HG03521 (cell line): ENCODE measurements around the gene EYA3.
A peak's percentile ranks its signal among the peaks of the same experiment; 100 is the strongest.

Experiments used
- ATAC-seq: cut with Tn5 transposase; IDR thresholded peaks from one replicate; pipeline ENCODE4 v1.9.1; 2021; ENCODE audit warnings: mild to moderate bottlenecking, moderate library complexity; ENCODE audit not compliant: unreplicated experiment

EYA3 gene

DNA sequence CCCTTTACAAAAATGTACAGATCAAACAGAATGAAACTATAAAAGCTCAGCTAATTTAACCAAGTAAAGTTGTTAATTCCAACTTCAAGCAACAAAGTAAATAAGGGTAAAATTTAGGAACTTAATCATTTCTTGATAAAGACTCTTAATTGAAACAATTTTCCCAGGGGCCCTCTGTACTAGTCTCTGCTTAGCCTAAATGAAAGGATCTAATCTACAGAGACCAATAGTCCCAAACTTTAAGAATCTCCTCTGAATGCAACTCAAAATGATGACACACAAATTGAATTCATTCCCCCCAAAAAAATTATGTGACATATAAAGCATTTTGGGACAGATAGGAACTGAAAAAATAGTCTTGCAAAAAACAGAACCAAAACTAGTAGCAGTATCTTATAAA lies 16.6 kb downstream of the EYA3 start:
- ATAC-seq = no peak

DNA sequence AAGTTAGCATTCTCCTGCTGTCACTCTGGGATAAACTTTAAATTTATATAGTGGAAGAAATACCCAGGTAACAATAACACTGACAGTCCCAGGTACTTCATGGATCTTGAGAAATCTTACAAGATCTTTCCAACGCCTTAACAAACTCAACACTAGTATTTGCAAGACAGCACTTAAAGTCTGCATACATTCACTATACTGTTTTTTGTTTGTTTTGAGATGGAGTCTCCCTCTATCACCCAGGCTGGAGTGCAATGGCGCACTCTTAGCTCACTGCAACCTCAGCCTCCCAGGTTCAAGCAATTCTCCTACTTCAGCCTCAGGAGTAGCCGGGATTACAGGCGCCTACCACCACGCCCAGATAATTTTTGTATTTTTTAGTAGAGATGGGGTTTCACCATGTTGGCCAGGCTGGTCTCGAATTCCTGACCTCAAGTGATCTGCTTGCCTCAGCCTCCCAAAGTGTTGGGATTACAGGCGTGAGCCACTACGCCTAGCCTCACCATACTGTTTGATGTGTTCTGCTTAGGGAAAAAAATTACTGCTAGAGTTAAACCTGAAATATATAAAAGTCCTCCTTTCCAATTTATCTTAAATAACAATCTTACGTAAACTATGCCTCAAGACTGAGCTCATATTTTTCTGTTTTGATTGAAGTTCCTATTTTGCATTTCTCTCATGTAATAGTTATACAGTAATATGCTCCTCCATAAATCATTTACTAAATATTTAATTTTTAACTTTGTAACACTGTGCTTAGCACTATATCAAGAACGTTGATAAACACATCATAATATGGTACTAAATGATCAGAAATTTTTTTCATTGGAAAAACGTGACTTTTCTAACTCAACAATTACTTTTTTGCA lies 17.5 kb downstream of the EYA3 start:
- no peak for ATAC-seq

DNA sequence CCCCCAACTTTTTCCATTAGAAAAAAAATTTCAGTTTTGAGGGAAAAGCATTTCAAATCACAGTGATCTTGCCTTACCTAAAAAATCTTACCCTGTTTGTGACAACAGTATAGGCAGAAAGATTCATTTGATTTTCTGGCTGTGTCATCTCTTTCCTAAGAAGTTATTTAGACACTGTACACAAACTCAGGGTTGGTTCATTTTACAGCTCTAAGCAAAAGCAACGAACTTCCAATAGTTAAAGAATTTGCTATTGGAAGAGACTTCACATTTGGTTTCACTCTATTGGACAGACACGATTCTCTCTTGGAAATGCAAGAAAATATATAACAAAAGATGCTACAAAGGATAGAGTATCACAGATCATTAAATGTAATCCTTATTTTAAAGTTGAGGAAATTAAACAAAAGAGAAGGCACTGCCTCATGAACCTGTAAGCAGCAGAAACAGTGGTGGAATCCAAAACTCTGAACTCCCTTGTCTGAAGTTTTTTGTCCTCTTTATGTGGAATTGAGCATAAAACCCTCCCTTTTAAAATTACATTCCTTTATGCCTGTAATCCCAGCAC lies 20.8 kb downstream of the EYA3 start:
- no peak for ATAC-seq

DNA sequence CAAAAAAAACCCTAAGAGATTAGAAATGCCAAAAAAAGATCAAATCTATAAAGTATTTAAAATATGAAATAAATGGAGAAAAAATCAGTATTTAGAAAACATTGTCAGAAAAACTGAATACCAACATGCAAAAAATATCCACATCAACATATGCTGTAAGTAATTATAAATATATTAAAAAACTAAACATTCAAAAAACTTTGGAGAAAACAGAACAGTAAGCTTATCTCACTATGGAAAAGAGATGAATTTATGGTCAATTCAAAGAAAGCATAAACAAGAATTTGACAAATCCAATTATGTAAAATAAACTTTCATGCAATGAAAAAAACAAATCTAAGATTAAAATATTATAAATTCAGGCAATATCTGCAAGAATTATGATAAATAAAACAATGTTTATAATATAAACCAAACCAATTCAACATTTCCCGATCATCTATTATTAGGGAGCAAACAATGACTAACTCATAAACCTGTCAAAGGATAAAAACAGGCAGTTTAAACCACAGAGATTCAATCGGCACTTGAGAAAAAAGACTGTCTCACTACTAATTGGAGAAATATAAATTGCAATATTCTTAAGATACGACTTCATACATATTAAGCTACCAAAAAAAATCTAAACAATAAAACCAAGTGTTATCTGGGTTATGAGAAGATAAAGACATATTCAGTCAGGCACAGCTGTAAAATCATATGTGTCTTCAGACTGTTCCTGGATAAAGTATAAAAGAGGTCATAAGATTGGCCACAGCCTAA lies 21.8 kb downstream of the EYA3 start:
- no peak for ATAC-seq

DNA sequence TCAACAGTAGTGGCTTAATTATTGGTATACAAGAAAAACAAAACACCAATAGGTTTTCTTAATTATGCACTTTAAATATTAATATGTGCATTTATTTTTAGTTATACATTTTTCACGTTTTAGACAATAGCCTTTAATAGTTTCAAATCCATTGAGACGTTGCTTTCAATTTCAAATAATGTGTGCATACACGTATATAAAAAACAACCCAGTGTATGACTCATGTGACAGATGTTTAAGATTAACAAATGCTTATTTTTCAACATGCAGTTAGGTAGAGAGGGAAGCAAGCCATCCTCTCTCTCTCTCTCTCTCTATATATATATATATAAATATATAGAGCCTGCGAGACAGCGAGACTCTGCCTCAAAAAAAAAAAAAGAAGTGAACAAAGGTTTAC lies 24.3 kb downstream of the EYA3 start:
- ATAC-seq = no peak

DNA sequence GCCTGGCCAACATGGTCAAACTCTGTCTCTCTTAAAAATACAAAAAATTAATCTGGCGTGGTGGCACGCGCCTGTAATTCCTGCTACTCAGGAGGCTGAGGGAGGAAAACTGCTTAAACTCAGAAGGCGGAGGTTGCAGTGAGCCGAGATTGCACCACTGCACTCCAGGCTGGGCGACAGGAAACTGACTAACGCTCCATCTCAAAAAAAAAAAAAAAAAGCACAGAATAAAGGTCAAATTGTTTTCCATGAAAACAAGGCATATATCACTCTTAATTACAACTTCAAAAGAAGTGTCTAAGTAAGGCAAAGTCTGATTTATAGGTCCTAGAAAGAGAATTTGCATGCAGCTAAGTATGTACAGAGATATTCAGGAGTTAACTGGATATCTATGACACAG lies 25.6 kb downstream of the EYA3 start:
- ATAC-seq = no peak

DNA sequence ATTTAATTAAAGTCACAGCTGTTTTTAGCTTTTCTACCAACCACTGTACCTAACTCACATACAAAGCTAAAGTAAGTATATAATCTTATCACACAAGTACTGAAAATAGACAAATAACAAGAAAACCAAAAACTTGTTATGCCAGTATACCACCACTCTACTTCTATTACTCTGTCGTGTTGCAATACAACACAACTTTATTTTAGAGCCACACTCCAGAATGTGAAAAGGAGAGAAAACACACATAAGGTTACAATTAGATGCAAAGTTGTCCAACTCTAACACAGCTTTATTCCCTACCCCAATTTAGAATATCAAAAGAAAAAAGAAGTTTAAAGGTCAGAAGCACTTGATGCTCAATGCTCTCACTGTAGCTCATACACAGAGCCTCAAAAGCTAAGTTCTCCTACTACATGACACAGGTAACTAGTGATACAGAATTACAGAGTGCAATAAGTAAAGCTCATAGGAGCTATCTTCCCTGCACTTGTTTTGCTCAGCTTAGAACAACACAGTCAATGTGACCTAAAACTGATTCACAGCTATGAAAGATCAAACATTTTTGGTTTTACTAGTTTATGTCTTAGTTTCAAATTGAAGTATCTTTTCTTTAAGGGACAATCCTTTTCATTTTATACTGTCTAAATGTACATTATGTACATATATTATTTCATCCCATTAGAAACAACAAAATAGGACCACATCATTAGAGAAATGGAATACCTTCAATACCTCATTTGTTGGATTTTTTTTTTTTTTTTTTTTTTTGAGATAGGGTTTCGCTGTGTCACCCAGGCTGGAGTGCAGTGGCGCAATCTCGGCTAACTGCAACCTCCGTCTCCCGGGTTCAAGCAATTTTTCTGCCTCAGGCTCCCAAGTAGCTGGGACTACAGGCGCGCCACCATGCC lies 29.2 kb downstream of the EYA3 start:
- no peak for ATAC-seq

DNA sequence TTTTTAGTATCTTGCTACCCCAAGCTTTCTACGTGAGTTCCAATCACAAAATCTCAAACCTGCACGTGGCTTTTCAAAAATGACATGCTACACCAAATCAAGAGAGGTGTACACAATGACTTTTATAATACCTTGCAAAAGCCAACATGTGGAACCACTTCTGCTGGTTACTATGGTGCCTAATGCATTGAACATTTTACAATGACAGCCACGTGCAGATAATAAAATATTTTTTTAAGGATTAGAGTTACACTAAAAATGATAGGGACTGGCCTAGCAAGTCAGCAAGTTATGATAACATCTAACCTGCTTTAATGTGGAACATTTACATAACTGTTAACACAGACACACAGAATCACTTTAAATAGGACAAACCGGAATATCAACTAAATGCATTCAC lies 30.2 kb downstream of the EYA3 start:
- no peak for ATAC-seq

DNA sequence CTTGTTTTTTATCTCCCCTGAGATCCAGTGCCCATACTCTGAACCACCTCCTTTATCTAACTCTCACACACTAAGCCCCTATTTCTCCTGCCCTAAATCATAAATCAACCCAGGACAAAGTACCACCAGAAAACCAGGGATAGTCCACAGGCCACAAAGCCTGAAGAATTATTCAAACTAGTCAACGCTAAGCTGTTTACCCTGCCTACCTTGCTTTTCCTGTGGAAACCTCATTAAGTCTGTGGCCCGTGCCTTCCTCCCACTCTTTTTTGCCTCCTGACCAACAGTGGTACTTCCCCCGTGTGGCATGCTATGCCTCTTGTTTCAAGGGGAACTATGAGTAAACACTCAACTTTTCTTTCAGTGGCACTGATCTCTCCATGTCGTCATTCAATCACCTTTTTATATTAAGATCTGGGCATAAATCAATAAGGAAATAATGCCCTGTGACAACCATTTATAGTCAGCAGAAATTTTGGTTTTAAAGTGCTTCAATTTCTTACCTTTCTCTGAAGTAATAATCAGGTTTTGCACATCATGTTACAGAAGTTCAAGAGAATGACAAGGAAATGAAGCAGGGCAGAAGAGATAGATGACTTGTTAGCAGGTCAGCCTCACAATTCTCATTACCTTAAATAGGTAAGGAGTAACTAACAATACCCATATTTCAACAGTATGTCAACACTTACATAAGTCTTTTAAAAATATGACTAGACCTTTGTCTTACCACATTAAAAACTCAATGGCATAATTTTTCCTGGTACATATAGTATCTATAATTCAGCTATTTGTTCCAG lies 32.1 kb downstream of the EYA3 start:
- peak; percentile 61 for ATAC-seq

DNA sequence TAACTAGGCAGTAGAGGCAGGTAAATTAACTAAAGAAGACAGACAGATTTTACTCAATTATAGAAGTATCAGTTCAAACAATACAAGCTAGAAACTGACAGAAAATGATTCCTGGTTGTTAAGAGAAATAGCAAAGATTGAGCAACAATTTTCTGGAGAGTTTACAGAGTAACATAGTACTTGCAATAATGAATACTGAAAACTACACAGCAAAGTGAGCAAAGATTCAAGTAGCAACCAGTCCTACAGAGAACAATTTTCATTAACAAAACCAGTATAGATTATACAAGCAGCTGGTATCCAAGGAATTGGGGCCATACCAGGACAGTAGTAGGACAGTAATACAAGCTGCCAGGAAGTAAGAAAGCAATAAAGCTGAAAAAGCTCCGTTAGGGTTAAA lies 37.6 kb downstream of the EYA3 start:
- no peak for ATAC-seq

DNA sequence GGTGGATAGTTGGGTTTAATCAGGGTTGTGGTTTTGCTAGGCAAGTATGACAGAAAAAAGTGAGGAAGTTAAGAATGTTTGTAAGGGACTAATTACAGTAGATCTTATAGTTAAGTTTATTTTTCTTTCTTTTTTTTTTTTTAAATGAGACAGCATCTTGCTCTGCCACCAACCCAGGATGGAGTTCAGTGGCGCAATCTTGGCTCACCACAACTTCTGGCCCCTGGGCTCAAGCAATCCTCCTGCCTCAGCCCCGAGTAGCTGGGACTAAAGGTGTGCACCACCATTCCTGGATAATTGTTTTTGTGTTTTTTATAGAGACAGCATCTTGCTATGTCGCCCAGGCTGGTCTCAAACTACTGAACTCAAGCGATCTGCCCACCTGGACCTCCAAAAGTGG lies 41.7 kb downstream of the EYA3 start:
- ATAC-seq = no peak

DNA sequence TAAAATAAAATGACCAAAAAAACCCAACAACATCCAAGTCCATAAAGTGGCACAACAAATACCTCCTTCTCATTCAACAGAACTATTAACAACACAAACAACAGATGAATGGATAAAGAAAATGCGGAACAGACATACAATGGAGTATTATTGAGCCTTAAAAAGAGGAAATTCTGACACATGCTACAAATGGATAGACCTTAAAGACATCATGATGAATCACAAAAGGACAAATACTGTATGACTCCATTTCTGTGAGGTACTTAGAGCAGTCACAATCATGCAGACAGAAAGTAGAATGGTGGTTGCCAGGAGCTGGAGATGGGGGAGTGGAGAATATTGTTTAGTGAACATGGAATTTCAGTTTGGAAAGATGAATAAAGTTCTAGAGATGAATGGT lies 42.6 kb downstream of the EYA3 start:
- ATAC-seq = no peak

DNA sequence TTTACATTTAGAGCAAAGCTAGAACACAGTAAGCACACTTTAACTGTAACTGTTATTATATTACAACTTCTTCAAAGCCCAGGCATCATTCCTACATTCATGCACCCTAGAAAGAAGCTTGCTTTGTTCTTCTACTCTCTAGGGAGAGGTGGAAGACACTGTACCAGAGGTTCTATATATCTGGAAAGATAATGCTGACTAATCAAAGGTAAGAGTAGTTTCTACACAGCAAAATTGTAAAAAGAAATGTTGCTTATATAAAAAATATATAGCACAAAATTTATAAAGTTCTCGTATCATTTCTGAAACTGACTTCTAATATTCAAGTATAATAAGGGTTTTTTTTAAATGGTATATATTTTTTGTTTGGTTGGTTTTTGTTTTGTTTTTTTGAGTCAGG lies 44.0 kb downstream of the EYA3 start:
- ATAC-seq = no peak

DNA sequence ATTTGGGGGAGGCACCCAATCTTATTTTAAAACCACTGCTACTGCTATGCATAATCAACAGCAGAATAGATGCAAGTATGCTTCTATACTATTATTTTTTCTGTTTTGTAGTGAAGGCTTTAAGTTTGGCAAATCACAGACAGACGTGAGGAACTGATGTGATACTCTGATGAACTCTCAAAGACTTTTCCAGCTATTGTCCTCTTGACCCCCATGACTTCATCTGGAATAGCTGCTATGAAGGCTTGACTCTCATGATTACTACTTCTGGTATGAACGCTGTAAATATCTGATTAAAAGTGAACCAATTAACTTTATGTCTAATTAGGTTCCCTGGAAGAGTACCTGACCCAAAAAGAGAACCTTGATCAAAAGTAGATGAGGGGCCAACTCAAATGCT lies 49.1 kb downstream of the EYA3 start:
- no peak for ATAC-seq

DNA sequence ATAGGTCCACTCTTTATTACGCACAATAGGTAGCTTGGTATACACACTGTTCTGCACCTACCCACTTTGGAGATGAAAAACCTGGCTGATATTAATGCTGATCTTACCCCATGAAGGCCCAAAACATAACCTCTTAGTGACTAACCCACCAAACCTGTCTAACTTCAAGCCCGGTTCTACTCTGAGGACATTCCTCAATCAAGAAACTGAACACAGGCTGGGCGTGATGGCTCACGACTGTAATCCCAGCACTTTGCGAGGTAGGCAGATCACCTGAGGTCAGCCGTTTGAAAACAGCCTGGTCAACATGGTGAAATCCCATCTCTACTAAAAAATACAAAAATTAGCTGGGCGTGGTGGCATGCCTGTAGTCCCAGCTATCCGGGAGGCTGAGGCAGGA lies 50.5 kb downstream of the EYA3 start:
- no peak for ATAC-seq

DNA sequence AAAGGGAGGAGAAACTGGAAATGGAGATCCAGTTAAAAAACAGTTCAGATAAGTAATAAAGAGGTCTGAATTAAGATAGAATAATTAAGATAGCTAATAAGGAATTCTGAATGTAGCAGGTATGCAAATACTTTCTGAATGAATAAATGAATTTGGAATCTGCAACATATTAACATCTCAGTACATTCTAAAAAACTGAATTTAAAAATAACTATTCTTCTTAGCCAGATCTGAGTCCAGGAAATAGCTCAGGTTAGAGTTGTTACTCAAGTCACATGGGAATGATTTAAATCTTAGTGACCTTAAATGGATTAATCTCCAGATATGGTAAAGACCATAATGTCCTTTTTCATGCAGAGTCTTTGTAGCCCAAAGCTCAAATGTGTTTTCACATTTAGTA lies 51.2 kb downstream of the EYA3 start:
- ATAC-seq = no peak

DNA sequence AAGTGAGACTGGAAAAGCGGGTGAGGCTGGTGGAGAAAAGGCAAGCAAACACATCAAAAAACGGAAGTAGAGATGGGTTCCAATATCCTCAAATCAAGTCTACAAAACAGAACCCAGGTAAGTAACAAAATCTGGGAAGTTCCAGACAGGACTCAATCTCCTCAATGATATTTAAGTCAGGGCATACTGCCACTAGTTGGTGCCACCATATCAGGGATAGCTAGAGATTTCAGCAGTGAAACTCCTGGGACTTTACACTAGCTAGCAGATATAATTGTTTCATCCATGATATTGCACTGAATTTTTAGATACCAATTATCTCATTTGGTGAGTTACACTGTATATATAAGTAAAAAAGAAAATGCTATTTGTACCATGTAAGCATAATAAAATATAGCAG lies 52.0 kb downstream of the EYA3 start:
- no peak for ATAC-seq

DNA sequence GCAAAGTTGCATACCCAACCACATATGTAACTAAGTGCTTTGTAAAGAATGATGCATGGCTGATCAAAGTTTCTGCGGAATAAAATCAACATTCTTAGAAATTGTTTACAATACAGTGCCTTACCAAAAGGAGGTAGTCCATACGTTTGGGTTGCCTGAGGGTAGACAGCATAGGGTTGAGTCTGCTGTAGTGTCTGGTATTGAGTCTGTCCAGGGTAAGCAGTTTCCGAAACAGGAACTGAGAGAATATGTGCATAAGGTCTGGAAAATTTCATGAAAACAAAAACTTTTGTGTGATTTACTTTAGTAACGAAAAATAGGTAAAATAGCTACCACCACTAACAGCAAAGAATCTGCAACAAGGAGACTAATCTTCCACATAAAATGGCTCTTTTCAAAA lies 53.0 kb downstream of the EYA3 start:
- no peak for ATAC-seq

DNA sequence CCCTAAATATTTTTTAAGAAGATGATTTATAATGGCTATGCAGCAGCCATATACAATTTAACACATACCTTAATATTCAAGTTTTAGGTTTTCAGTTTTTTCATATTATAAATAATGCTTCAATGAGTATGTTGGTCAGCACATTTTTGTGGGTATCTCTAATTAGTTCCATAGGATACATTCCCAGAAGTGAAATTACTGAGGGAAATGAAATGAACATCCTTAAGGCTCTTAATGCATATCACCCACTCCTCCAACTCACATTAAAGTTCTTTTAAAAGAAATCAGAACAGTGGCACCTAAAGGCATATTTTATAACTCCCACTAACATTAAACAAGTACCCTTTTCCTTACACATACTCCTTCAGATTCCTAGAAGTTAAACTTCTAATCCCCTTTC lies 56.1 kb downstream of the EYA3 start:
- ATAC-seq = no peak

DNA sequence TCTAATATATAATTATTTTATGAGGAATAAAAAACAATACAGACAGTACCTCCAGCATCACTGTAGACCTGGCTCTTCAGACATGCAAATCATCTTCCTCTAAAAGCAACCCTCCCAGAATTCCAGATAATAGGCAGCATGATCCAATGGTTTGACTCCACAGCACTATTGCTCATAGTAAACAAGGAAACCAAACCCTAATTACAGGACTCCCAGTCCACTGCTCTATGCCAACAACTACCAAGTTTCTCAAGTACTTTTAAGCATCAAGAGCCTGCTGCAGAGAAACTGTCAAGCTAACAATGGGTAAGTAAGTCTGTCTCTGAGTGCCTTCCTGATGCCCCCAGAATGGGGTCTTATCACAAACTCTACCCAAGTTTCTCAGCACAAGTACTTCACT lies 57.2 kb downstream of the EYA3 start:
- ATAC-seq = no peak
